CD4-positive, alpha-beta T cell (primary cell): ENCODE measurements around the gene KTI12. TPM values are rescaled to one million over a fixed set of nuclear protein-coding genes. Genes with fewer than 3 reads are reported as not detected.
"Not testable (repeated sequence)": the region's sequence is repeated elsewhere in the genome, so short reads cannot be mapped to it uniquely, and the experiment has no call there.

ENCODE experiments used
- ATAC-seq: fragments of 200-7000 bp; cut with Tn5 transposase; one replicate; pipeline ENCODE4 v1.10.0; 2022; ENCODE audit warnings: mild to moderate bottlenecking; ENCODE audit not compliant: poor library complexity
- CTCF ChIA-PET: fragments of 350-600 bp; sonication (Branson Sonifier 250); formaldehyde crosslinking; loops from one replicate; lab custom pipeline; 2021; ENCODE audit warnings: antibody characterized with exemption, inconsistent platforms; lab: Charles Lee
- POLR2A ChIA-PET: fragments of 350-600 bp; sonication (Branson Sonifier 250); formaldehyde crosslinking; loops from one replicate; lab custom pipeline; 2021; ENCODE audit warnings: antibody characterized with exemption, inconsistent platforms; lab: Charles Lee
- DNase-seq, 14 experiments: peaks; one replicate each; pipeline ENCODE4 v3.0.0-alpha.2; 2013 to 2020; ENCODE audit warnings: mixed read lengths in 2 of 14
- H3K27ac ChIP-seq, 2 donors: one replicate each; pipeline versions ENCODE4 v1.5.1 to v1.7.0; 2013; ENCODE audit warnings: low read length in 2 of 2, low read depth in 1 of 2, mild to moderate bottlenecking in 1 of 2
- H3K27me3 ChIP-seq, 2 experiments: 1 replicate in 1 of 2; 2 replicates in 1 of 2; pipeline versions ENCODE4 v1.6.1 to v1.7.0; 2013; ENCODE audit warnings: low read length in 2 of 2, control low read depth in 1 of 2, mild to moderate bottlenecking in 1 of 2, moderate library complexity in 1 of 2; ENCODE audit not compliant: insufficient read depth in 2 of 2, control insufficient read depth in 1 of 2
- H3K36me3 ChIP-seq: one replicate; pipeline ENCODE4 v1.6.1; 2013; ENCODE audit warnings: low read length, control low read depth; ENCODE audit not compliant: insufficient read depth
- H3K4me1 ChIP-seq: one replicate; pipeline ENCODE4 v1.6.1; 2013; ENCODE audit warnings: low read length, control low read depth; ENCODE audit not compliant: insufficient read depth
- H3K4me3 ChIP-seq: one replicate; pipeline ENCODE4 v1.5.1; 2013; ENCODE audit warnings: mild to moderate bottlenecking, low read length, moderate library complexity
- H3K9me3 ChIP-seq, 2 experiments: 1 replicate in 1 of 2; 2 replicates in 1 of 2; pipeline versions ENCODE4 v1.6.1 to v1.7.0; 2013; ENCODE audit warnings: low read length in 2 of 2, mild to moderate bottlenecking in 2 of 2, control low read depth in 1 of 2, moderate library complexity in 1 of 2; ENCODE audit not compliant: control insufficient read depth in 1 of 2, insufficient read depth in 1 of 2
- H3K27ac Mint-ChIP-seq: one replicate; pipeline ENCODE4 v1.8.0; 2020; ENCODE audit warnings: mixed read lengths
- H3K27me3 Mint-ChIP-seq: one replicate; pipeline ENCODE4 v1.8.0; 2021; ENCODE audit warnings: mixed read lengths
- H3K36me3 Mint-ChIP-seq: one replicate; pipeline ENCODE4 v1.8.0; 2021; ENCODE audit warnings: low read depth, mixed read lengths
- H3K4me1 Mint-ChIP-seq: one replicate; pipeline ENCODE4 v1.8.0; 2021; ENCODE audit warnings: low read depth, mixed read lengths
- H3K4me3 Mint-ChIP-seq: one replicate; pipeline ENCODE4 v1.8.0; 2020; ENCODE audit warnings: mild to moderate bottlenecking, mixed read lengths
- H3K9me3 Mint-ChIP-seq: one replicate; pipeline ENCODE4 v1.8.0; 2020; ENCODE audit warnings: mixed read lengths
- intact Hi-C, 2 experiments: fragments of 100-400 bp; cut with DNase I in 1 of 2; cut with micrococcal nuclease in 1 of 2; formaldehyde crosslinking; loops; one replicate each; pipeline versions ENCODE4 v1.15.1 to v1.9.0; 2023 to 2025; cut with DNase I, micrococcal nuclease
- polyA plus RNA-seq, 2 donors: library from polyadenylated mRNA; unstranded; fragments of 120-200 nt; gene quantifications; one replicate each; pipeline ENCODE4 v1.2.1, GENCODE V29; 2013
- total RNA-seq, 174 experiments: library from RNA in 2 of 174; stranded (reverse) in 2 of 174; gene quantifications; one replicate each; pipeline ENCODE4 v1.2.3 and lab custom pipeline; 2021 to 2026
- TF ChIP-seq, protein P1 (sequence below): fragments of 200-600 bp; IDR thresholded peaks from one replicate; pipeline ENCODE4 v1.8.0; 2022; ENCODE audit warnings: antibody characterized with exemption, mild to moderate bottlenecking

KTI12 gene, protein sequence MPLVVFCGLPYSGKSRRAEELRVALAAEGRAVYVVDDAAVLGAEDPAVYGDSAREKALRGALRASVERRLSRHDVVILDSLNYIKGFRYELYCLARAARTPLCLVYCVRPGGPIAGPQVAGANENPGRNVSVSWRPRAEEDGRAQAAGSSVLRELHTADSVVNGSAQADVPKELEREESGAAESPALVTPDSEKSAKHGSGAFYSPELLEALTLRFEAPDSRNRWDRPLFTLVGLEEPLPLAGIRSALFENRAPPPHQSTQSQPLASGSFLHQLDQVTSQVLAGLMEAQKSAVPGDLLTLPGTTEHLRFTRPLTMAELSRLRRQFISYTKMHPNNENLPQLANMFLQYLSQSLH
- total RNA-seq (10 to 100 TPM; 23.4 to 24.0 TPM), total RNA-seq (lab: John Stamatoyannopoulos, UW) (3.4 to 14.6 (median 7.1) reads per million in 172 experiments)
- 7.1 TPM for polyA plus RNA-seq (2013, experiment 1 of 2)
- polyA plus RNA-seq (2013, experiment 2 of 2), result 12.5 TPM

DNA sequence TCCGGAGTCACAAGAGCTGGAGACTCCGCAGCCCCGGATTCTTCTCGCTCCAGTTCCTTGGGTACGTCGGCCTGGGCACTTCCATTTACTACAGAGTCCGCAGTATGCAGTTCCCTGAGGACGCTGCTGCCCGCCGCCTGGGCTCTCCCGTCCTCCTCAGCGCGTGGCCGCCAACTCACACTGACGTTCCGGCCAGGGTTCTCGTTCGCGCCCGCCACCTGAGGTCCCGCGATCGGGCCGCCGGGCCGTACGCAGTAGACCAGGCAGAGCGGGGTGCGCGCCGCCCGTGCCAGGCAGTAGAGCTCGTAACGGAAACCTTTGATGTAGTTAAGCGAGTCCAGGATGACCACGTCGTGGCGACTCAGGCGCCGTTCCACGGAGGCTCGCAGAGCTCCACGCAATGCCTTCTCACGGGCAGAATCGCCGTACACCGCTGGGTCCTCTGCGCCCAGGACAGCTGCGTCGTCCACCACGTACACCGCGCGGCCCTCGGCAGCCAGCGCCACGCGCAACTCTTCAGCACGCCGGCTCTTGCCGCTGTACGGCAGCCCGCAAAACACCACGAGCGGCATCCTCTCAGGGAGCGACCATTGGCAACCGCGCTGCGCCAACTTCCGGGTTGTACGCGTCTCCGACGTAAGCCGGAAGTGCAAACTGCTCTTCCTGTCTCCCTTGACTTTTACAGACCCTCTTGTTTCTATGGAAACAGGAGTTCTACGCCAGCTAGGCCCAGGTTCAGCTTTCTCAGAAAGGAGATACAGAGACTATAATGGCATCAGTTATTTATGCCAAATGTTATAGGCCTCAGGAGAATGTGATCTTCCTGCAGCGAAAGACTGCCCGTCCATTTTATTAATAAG lies at the start of gene KTI12:
Gene KTI12 (minus strand): TSS at position 621 of the 860 bp plus-strand sequence. CDS start 49 bp downstream, at position 572.
- Histone ChIP-seq H3K27ac (peak within 1 kb of the TSS; percentile 81 to 91), H3K4me3 (peak within 1 kb of the TSS; percentile 85), H3K9me3 (no peaks in the 10 kb centered on the region), H3K36me3 (peaks cover 13% of the 10 kb centered on the region), H3K4me1 (peaks cover 23% of the 10 kb centered on the region), H3K27me3 (no peaks in the 10 kb centered on the region)
- peaks cover 40% of the 10 kb centered on the region for H3K4me1 Mint-ChIP-seq
- no peaks in the 10 kb centered on the region for H3K9me3 Mint-ChIP-seq
- H3K27ac Mint-ChIP-seq, result peak within 1 kb of the TSS; percentile 97
- ChIA-PET CTCF (interaction anchor here (0.7 to 1.1 kb wide), 4 partner anchors 10 to 371 kb away, joined by 3 to 5 read pairs (median 4); partner anchors contain the start of genes BTF3L4, ORC1, PRPF38A and TXNDC12), POLR2A (interaction anchor here (0.6 to 3.3 kb wide), 15 partner anchors 9 to 693 kb away, joined by 3 to 63 read pairs (median 3); partner anchors contain the start of genes BTF3L4, CC2D1B, EPS15 and ORC1)
- peak within 1 kb of the TSS; percentile 91 for H3K4me3 Mint-ChIP-seq
- intact Hi-C loops, result loop anchor here (1.0 to 10.0 kb wide), 2 partner anchors 23 to 1069 kb away; partner anchors contain the start of genes BTF3L4 (in 1 of the 2) and FAF1 (in 1 of the 2)
- no peaks in the 10 kb centered on the region for H3K27me3 Mint-ChIP-seq
- ATAC-seq, result peak; percentile 94
- TF ChIP-seq, protein P1, sequence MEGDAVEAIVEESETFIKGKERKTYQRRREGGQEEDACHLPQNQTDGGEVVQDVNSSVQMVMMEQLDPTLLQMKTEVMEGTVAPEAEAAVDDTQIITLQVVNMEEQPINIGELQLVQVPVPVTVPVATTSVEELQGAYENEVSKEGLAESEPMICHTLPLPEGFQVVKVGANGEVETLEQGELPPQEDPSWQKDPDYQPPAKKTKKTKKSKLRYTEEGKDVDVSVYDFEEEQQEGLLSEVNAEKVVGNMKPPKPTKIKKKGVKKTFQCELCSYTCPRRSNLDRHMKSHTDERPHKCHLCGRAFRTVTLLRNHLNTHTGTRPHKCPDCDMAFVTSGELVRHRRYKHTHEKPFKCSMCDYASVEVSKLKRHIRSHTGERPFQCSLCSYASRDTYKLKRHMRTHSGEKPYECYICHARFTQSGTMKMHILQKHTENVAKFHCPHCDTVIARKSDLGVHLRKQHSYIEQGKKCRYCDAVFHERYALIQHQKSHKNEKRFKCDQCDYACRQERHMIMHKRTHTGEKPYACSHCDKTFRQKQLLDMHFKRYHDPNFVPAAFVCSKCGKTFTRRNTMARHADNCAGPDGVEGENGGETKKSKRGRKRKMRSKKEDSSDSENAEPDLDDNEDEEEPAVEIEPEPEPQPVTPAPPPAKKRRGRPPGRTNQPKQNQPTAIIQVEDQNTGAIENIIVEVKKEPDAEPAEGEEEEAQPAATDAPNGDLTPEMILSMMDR, result no peak
- peak; percentile 78 to 96 (median 86) for DNase-seq
- H3K36me3 Mint-ChIP-seq, result peaks cover 45% of the 10 kb centered on the region

DNA sequence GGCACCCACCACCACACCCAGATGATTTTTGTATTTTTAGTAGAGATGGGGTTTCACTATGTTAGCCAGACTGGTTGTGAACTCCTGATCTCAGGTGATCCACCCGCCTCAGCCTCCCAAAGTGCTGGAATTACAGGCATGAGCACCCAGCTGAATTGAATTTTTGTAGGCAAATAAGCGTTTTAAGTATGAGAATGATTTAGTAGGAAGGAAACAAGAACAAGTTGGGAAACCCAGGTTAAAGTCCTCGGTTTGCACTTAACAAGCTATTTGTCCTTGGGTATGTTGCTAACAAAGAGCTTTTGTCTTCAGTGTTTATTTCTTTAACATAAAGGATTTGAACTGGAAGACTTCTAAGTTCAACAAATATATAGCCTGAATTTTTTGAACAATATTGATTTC lies 46.4 kb upstream of the KTI12 start:
- H3K27ac Mint-ChIP-seq, result no peak overlapping the region

DNA sequence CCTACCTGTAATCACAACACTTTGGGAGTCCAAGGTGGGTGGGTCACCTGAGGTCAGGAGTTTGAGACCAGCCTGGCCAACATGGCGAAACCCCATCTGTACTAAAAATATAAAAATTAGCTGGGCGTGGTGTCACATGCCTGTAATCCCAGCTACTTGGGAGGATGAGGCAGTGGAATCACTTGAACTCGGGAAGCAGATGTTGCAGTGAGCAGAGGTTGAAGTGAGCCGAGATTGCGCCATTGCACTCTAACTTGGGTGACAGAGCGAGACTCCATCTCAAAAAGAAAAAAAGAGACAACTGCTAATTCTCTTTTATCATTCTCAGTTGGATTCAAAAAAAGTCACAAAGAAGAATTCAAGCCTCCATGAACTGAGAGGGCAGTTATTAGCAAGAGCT lies 43.7 kb upstream of the KTI12 start:
- DNase-seq, H3K4me3 Mint-ChIP-seq, intact Hi-C loops, H3K27me3 Mint-ChIP-seq, H3K9me3 Mint-ChIP-seq, H3K27ac Mint-ChIP-seq, H3K27ac ChIP-seq, ATAC-seq, POLR2A ChIA-PET, H3K4me1 ChIP-seq, H3K9me3 ChIP-seq, H3K4me3 ChIP-seq, H3K27me3 ChIP-seq: not testable (repeated sequence)
- CTCF ChIA-PET, result interaction anchor here (0.6 kb wide), 1 partner anchor 11 kb away, joined by 3 read pairs; no protein-coding TSS in a partner anchor
- Mint-ChIP-seq H3K36me3 (peaks cover 53% of the 10 kb centered on the region), H3K4me1 (peaks cover 18% of the 10 kb centered on the region)
- H3K36me3 ChIP-seq, result peaks cover 22% of the 10 kb centered on the region

More for the DNA sequence above, 46.4 kb upstream of the KTI12 start:
- Histone ChIP-seq H3K4me3 (no peak overlapping the region), H3K36me3 (peaks cover 25% of the 10 kb centered on the region), H3K4me1 (no peaks in the 10 kb centered on the region), H3K27ac (no peak overlapping the region), H3K9me3 (no peaks in the 10 kb centered on the region), H3K27me3 (no peaks in the 10 kb centered on the region)
- POLR2A ChIA-PET, result no interaction called here
- no peak overlapping the region for H3K4me3 Mint-ChIP-seq
- H3K27me3 Mint-ChIP-seq, result no peaks in the 10 kb centered on the region
- ATAC-seq (no peak), DNase-seq (no peak)
- TF ChIP-seq, protein P1, result no peak
- CTCF ChIA-PET, result interaction anchor here (1.0 kb wide), 1 partner anchor 13 kb away, joined by 3 read pairs; no protein-coding TSS in a partner anchor
- no peaks in the 10 kb centered on the region for H3K9me3 Mint-ChIP-seq
- intact Hi-C loops, result no loop called here
- H3K4me1 Mint-ChIP-seq, result peaks cover 15% of the 10 kb centered on the region
- peaks cover 62% of the 10 kb centered on the region for H3K36me3 Mint-ChIP-seq
